Left ventricle myocardium inferior (tissue), 1 donor: ENCODE data around the gene DCPS. TPM values are rescaled to one million over a fixed set of nuclear protein-coding genes. Genes with fewer than 3 reads are reported as not detected.

ENCODE experiments used
- DNase-seq: peaks from one replicate; pipeline ENCODE4 v3.0.0-alpha.2; 2020
- H3K27ac ChIP-seq: fragments of 200-600 bp; replicated peaks from 2 replicates; pipeline ENCODE4 v1.8.0; 2021
- H3K27me3 ChIP-seq: fragments of 200-600 bp; 2 replicates; pipeline ENCODE4 v1.8.0; 2021; ENCODE audit warnings: low read depth
- H3K36me3 ChIP-seq: fragments of 200-600 bp; 2 replicates; pipeline ENCODE4 v1.8.0; 2021
- H3K4me1 ChIP-seq: fragments of 200-600 bp; 2 replicates; pipeline ENCODE4 v1.8.0; 2021
- H3K4me3 ChIP-seq: fragments of 200-600 bp; 2 replicates; pipeline ENCODE4 v1.8.0; 2021; ENCODE audit warnings: mild to moderate bottlenecking, moderate library complexity
- H3K9me3 ChIP-seq: fragments of 200-600 bp; replicated peaks from 2 replicates; pipeline ENCODE4 v1.8.0; 2021
- intact Hi-C: fragments of 100-400 bp; cut with micrococcal nuclease; formaldehyde crosslinking; loops from one replicate; pipeline ENCODE4 v1.11.0; 2022
- total RNA-seq: library from RNA; stranded (reverse); fragmentation: NEBNext Ultra II Directional; extraction: Animal tissue kit (Norgen Biotek cat#: 25700); gene quantifications from one replicate; pipeline ENCODE4 v1.2.1, GENCODE V29; 2021
- TF ChIP-seq, protein P1 (sequence below): fragments of 200-600 bp; IDR thresholded peaks from 2 replicates; pipeline ENCODE4 v1.8.0; 2021; ENCODE audit warnings: antibody characterized with exemption, mild to moderate bottlenecking, borderline replicate concordance
- donor health status: DM: no; HTN: yes; CAD: no; lungs with severe emphysema.

The DCPS gene
- total RNA-seq, 1 donor from 2014 or later = 12.1 TPM

DNA sequence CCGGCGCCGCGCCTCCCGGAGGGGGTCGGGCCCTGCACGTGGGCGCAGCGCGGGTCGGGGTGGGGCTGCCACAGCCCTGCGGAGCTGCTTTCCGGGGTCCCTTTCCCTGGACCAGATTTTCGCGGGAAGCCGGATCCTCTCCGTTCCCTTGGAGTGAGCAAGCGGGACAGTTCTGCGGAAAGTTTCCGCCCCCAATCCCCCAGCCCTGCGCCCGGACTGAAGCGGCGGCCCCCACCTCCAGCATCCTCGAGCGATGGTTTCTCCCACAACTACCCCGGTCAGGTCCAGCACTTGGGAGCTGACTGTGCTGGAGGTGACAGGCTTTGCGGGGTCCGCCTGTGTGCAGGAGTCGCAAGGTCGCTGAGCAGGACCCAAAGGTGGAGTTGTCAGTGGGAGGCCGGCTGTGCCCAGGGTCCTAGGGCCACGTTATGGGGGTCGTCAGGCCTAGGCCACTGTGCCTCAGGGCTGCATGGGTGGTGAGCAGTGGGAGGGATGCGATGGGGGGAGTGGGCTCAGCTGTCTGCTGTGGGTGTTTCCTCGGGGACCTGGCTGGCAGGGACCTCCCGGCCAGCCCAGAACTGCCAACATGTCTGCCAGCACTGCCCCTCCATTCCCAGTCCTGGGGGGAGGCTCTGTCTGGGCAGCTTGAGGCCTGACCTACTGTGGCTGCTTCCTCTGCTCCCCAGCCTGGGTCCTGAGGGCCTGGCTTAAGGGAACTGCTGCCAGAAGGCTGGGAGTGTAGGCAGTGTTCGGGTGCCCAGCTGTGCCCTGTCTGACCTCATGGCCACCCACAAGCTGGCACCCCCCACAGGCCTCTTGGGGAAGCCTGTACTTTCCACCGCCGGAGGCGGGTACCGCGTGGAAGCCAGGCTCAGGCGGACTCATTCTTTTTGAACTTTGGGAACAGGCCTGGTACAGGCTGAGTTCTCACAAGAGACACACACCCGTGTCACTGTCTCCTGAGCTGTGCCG, 52.4 kb downstream of the DCPS start:
- TF ChIP-seq, protein P1, sequence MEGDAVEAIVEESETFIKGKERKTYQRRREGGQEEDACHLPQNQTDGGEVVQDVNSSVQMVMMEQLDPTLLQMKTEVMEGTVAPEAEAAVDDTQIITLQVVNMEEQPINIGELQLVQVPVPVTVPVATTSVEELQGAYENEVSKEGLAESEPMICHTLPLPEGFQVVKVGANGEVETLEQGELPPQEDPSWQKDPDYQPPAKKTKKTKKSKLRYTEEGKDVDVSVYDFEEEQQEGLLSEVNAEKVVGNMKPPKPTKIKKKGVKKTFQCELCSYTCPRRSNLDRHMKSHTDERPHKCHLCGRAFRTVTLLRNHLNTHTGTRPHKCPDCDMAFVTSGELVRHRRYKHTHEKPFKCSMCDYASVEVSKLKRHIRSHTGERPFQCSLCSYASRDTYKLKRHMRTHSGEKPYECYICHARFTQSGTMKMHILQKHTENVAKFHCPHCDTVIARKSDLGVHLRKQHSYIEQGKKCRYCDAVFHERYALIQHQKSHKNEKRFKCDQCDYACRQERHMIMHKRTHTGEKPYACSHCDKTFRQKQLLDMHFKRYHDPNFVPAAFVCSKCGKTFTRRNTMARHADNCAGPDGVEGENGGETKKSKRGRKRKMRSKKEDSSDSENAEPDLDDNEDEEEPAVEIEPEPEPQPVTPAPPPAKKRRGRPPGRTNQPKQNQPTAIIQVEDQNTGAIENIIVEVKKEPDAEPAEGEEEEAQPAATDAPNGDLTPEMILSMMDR = no peak
- peak; percentile 55 for DNase-seq
- intact Hi-C loops = loop anchor here (5.0 kb wide), 1 partner anchor 39 kb away; no protein-coding TSS in a partner anchor
- Histone ChIP-seq H3K9me3 (no peaks in the 10 kb centered on the region), H3K4me1 (peaks cover 94% of the 10 kb centered on the region), H3K36me3 (no peaks in the 10 kb centered on the region), H3K27me3 (no peaks in the 10 kb centered on the region), H3K4me3 (peak overlapping the region; percentile 75), H3K27ac (peak overlapping the region; percentile 84)

DNA sequence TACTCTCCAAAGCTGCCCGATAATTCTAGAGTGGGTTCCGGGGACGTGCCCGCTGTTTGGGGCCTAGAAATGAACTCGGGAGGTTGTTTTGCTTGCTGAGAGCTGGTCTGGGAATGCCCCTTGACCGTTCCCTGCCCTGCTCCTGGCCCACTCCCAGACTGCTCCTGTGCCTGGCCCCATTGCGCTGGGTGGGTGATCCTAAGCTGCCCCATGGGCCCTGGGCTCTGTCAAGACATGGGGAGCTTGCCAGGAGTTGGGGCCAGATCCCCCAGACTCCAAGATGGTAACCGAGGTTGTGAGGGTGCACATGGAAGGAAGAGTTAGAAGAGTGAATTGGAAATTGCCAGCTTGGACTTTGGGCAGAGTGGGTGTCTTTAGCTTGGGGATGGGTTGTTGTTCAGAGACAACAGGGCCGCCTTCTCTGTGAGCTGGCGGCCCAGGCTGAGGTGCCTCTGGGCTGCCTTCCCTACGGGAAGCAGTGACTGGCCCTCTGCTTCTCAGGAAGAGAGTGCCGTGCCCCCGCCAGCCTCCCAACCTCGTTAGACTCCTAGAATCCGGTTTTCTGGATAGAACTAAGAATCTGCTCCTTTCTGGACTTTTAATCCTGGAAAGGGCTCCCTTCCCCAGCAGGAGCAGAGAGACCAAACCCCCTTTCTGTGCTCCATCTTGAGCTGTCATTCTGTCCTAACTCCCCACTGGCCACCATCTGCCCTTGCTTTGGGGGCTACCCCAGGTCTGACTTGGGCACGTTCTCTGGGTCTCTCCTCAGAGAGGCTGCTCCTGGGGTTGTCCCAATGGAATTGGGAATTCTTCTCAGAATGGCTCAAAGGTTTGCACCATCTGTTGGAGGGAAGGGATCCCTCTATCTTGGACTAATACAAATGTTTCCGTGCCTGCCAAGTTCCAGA, 53.4 kb downstream of the DCPS start:
- Histone ChIP-seq H3K4me1 (peaks cover 94% of the 10 kb centered on the region), H3K4me3 (peak overlapping the region; percentile 75), H3K27me3 (no peaks in the 10 kb centered on the region), H3K36me3 (no peaks in the 10 kb centered on the region), H3K27ac (peak overlapping the region; percentile 84), H3K9me3 (no peaks in the 10 kb centered on the region)
- TF ChIP-seq, protein P1 = no peak
- intact Hi-C loops = loop anchor here (5.0 kb wide), 1 partner anchor 40 kb away; no protein-coding TSS in a partner anchor
- peak; percentile 36 for DNase-seq

DNA sequence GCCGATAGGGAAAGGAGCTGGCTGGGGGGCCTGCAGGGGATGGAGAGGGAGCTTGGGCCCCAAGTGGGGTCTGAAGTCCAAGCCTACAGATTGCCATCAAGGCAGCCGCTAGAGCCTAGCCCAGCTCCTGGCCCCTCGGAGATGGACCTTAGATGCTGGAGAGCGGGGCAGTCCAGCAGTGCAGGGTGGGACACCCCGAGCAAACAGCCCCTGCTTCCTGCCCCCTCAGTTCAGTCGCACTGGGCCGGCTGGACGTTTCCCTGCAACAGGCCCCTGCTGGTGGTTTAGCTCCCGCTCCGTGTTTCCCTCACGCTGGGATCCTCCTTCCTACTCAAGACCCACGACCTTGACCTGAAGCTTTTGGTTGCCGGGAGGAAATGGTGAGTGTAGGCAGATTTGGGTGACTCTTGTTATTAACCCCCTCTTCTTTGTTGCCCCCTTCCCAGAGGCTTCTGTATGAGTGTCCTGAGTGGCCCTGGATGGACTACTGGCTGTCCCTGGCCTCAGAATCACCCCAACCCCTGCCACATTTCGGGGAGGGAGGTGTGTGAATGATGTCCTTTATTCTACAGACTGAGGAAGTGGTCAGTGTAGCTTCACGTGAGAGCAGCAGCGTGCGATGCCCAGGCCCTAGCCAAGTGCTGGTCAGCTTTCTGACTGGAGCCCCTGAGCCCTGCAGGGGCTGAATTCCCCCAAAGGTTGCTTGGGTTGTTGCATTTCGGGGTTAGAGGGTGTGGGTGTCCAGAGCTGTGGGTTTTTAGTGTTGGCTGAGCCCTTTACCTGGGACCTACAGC, 54.3 kb downstream of the DCPS start:
- H3K9me3 ChIP-seq = no peaks in the 10 kb centered on the region
- peak overlapping the region; percentile 75 for H3K4me3 ChIP-seq
- TF ChIP-seq, protein P1 = no peak
- H3K36me3 ChIP-seq = no peaks in the 10 kb centered on the region
- intact Hi-C loops = loop anchor here (5.0 kb wide), 1 partner anchor 41 kb away; no protein-coding TSS in a partner anchor
- peak overlapping the region; percentile 84 for H3K27ac ChIP-seq
- peaks cover 95% of the 10 kb centered on the region for H3K4me1 ChIP-seq
- peak; percentile 16 for DNase-seq
- H3K27me3 ChIP-seq = no peaks in the 10 kb centered on the region

DNA sequence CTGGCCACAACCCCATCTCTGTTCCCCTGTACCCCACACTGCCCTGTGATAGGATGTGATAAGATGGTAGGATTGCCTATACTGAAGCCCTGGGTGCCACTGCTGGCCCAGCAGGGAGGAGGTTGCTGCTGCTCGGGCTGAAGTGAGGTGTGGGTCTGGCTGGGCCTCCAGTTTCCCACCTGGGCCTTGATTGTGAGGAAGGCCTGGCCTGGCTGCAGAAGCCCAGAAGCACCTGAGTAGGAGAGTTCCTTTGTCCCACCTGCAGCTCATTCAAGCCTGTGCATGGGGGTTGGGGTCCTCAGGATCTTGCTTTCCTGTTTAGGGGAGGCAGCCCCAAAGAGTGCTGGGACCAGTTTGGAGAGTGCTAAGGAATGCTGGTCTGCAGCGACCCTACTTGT, 54.9 kb downstream of the DCPS start:
- H3K27ac ChIP-seq = peak overlapping the region; percentile 84
- peak; percentile 12 for DNase-seq
- no peaks in the 10 kb centered on the region for H3K27me3 ChIP-seq
- no peaks in the 10 kb centered on the region for H3K9me3 ChIP-seq
- intact Hi-C loops = loop anchor here (5.0 kb wide), 1 partner anchor 41 kb away; no protein-coding TSS in a partner anchor
- no peaks in the 10 kb centered on the region for H3K36me3 ChIP-seq
- TF ChIP-seq, protein P1 = no peak
- H3K4me3 ChIP-seq = peak overlapping the region; percentile 75
- peaks cover 95% of the 10 kb centered on the region for H3K4me1 ChIP-seq
